ENCODE results near the gene LGMN. TPM values are rescaled to one million over a fixed set of nuclear protein-coding genes. Genes with fewer than 3 reads are reported as not detected.

Gene LGMN
- total and polyA plus RNA-seq, 2 of the 8 experiments (the other 6 are each of a cell fraction or from before 2014, with no cell fraction given) = 57.4 to 83.4 TPM

DNA sequence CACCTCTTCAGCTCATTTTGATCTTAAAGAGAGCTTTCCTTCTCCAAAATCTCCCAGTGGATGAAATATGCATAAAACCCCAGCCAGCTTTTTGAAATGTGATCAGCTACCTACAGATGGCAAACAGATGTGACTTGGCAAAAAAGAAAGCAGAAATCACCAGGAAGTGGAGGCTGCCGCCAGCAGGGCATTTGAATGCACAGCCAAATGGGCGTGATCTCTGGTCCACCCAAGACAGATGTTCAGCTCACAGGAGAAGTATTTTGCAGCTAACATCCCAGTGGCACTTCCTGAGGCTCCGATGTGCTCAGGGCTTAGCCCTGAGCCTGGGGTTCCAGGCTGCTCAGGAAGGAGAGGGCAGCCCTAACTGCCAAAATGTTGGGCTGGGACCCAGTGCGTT, 78.3 kb downstream of the LGMN start (continued):
- TF ChIP-seq, protein P1, sequence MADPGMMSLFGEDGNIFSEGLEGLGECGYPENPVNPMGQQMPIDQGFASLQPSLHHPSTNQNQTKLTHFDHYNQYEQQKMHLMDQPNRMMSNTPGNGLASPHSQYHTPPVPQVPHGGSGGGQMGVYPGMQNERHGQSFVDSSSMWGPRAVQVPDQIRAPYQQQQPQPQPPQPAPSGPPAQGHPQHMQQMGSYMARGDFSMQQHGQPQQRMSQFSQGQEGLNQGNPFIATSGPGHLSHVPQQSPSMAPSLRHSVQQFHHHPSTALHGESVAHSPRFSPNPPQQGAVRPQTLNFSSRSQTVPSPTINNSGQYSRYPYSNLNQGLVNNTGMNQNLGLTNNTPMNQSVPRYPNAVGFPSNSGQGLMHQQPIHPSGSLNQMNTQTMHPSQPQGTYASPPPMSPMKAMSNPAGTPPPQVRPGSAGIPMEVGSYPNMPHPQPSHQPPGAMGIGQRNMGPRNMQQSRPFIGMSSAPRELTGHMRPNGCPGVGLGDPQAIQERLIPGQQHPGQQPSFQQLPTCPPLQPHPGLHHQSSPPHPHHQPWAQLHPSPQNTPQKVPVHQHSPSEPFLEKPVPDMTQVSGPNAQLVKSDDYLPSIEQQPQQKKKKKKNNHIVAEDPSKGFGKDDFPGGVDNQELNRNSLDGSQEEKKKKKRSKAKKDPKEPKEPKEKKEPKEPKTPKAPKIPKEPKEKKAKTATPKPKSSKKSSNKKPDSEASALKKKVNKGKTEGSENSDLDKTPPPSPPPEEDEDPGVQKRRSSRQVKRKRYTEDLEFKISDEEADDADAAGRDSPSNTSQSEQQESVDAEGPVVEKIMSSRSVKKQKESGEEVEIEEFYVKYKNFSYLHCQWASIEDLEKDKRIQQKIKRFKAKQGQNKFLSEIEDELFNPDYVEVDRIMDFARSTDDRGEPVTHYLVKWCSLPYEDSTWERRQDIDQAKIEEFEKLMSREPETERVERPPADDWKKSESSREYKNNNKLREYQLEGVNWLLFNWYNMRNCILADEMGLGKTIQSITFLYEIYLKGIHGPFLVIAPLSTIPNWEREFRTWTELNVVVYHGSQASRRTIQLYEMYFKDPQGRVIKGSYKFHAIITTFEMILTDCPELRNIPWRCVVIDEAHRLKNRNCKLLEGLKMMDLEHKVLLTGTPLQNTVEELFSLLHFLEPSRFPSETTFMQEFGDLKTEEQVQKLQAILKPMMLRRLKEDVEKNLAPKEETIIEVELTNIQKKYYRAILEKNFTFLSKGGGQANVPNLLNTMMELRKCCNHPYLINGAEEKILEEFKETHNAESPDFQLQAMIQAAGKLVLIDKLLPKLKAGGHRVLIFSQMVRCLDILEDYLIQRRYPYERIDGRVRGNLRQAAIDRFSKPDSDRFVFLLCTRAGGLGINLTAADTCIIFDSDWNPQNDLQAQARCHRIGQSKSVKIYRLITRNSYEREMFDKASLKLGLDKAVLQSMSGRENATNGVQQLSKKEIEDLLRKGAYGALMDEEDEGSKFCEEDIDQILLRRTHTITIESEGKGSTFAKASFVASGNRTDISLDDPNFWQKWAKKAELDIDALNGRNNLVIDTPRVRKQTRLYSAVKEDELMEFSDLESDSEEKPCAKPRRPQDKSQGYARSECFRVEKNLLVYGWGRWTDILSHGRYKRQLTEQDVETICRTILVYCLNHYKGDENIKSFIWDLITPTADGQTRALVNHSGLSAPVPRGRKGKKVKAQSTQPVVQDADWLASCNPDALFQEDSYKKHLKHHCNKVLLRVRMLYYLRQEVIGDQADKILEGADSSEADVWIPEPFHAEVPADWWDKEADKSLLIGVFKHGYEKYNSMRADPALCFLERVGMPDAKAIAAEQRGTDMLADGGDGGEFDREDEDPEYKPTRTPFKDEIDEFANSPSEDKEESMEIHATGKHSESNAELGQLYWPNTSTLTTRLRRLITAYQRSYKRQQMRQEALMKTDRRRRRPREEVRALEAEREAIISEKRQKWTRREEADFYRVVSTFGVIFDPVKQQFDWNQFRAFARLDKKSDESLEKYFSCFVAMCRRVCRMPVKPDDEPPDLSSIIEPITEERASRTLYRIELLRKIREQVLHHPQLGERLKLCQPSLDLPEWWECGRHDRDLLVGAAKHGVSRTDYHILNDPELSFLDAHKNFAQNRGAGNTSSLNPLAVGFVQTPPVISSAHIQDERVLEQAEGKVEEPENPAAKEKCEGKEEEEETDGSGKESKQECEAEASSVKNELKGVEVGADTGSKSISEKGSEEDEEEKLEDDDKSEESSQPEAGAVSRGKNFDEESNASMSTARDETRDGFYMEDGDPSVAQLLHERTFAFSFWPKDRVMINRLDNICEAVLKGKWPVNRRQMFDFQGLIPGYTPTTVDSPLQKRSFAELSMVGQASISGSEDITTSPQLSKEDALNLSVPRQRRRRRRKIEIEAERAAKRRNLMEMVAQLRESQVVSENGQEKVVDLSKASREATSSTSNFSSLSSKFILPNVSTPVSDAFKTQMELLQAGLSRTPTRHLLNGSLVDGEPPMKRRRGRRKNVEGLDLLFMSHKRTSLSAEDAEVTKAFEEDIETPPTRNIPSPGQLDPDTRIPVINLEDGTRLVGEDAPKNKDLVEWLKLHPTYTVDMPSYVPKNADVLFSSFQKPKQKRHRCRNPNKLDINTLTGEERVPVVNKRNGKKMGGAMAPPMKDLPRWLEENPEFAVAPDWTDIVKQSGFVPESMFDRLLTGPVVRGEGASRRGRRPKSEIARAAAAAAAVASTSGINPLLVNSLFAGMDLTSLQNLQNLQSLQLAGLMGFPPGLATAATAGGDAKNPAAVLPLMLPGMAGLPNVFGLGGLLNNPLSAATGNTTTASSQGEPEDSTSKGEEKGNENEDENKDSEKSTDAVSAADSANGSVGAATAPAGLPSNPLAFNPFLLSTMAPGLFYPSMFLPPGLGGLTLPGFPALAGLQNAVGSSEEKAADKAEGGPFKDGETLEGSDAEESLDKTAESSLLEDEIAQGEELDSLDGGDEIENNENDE (IDR thresholded peaks at IDR 0.05; ENCODE audit: insufficient replicate concordance, low read length) = no peak
- no peak for TF ChIP-seq CHD1 (IDR thresholded peaks at IDR 0.05; ENCODE audit: low read depth, low read length)
- TF ChIP-seq EP300 (IDR thresholded peaks at IDR 0.05; ENCODE audit: borderline replicate concordance in 1 of 2, low read depth in 2 of 2, low read length in 2 of 2) = no peak
- no peak for TF ChIP-seq FOSL1 (IDR thresholded peaks at IDR 0.05; ENCODE audit: insufficient read depth, low read depth, low read length)
- TF ChIP-seq, protein P2, sequence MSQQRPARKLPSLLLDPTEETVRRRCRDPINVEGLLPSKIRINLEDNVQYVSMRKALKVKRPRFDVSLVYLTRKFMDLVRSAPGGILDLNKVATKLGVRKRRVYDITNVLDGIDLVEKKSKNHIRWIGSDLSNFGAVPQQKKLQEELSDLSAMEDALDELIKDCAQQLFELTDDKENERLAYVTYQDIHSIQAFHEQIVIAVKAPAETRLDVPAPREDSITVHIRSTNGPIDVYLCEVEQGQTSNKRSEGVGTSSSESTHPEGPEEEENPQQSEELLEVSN (IDR thresholded peaks at IDR 0.05) = no peak

Data from H1 (cell line).